Endothelial cell of umbilical vein (primary cell): ENCODE measurements around the gene PCGF3. TPM values are rescaled to one million over a fixed set of nuclear protein-coding genes. Genes with fewer than 3 reads are reported as not detected.

Experiments used
- BruUV-seq: library from RNA; stranded (reverse); fragments of 400-500 nt; replicated peaks from 2 replicates; lab custom pipeline; 2021; lab: Mats Ljungman, UMichigan
- CTCF ChIA-PET: fragments of 300-600, 350-600 bp; sonication (Branson Sonifier 250); formaldehyde crosslinking; loops from one replicate; lab custom pipeline; 2021; ENCODE audit warnings: antibody characterized with exemption, inconsistent platforms; lab: Charles Lee
- POLR2A ChIA-PET: fragments of 300-600, 350-600 bp; sonication (Branson Sonifier 250); formaldehyde crosslinking; loops from one replicate; lab custom pipeline; 2021; ENCODE audit warnings: antibody characterized with exemption, inconsistent platforms; lab: Charles Lee
- DNase-seq: peaks from one replicate; pipeline ENCODE4 v3.0.0-alpha.2; 2011; ENCODE audit warnings: low read depth, low spot score
- FAIRE-seq: peaks from 2 replicates; lab custom pipeline; 2011; peaks lifted over from hg19 to GRCh38; lab: Jason Lieb, UNC
- H2AFZ ChIP-seq: 2 replicates; pipeline ENCODE4 v1.6.0; 2012; ENCODE audit warnings: low read depth, low read length, control low read depth, inconsistent platforms
- H3K27ac ChIP-seq: 2 replicates; pipeline ENCODE4 v1.5.1; 2011; ENCODE audit warnings: low read depth, mild to moderate bottlenecking, control low read depth, low read length, moderate library complexity; ENCODE audit not compliant: insufficient read depth
- H3K27me3 ChIP-seq, 2 experiments: 2 replicates each; pipeline versions ENCODE4 v1.6.0 to v1.6.1; 2011; ENCODE audit warnings: low read length in 2 of 2, mixed read lengths in 1 of 2; ENCODE audit not compliant: control insufficient read depth in 2 of 2, insufficient read depth in 2 of 2
- H3K36me3 ChIP-seq, 2 experiments: 2 replicates in 1 of 2; 3 replicates in 1 of 2; pipeline ENCODE4 v1.5.1; 2011; ENCODE audit warnings: low read length in 2 of 2, mild to moderate bottlenecking in 1 of 2, moderate library complexity in 1 of 2; ENCODE audit not compliant: control insufficient read depth in 2 of 2, insufficient read depth in 2 of 2; ENCODE audit errors: extremely low read depth in 1 of 2
- H3K4me1 ChIP-seq: 3 replicates; pipeline ENCODE4 v1.5.1; 2011; ENCODE audit warnings: mild to moderate bottlenecking, low read length; ENCODE audit not compliant: control insufficient read depth, insufficient read depth; ENCODE audit errors: extremely low read depth
- H3K4me2 ChIP-seq: 2 replicates; pipeline ENCODE4 v1.6.1; 2011; ENCODE audit warnings: low read length, control low read depth, mixed read lengths; ENCODE audit not compliant: insufficient read depth
- H3K4me3 ChIP-seq, 3 experiments: fragments of 200-600 bp in 1 of 3; sonication (generic), shearing (Covaris generic) in 1 of 3; replicated peaks in 1 of 3; 2 replicates each; pipeline ENCODE4 v1.5.1; 2011 to 2016; ENCODE audit warnings: control low read depth in 3 of 3, low read length in 3 of 3, mild to moderate bottlenecking in 2 of 3, inconsistent platforms in 1 of 3, low read depth in 1 of 3, moderate library complexity in 1 of 3; ENCODE audit not compliant: insufficient read depth in 1 of 3
- H3K79me2 ChIP-seq: 2 replicates; pipeline ENCODE4 v1.6.0; 2012; ENCODE audit warnings: low read length, inconsistent platforms; ENCODE audit not compliant: control insufficient read depth, insufficient read depth
- H3K9ac ChIP-seq: replicated peaks from 2 replicates; pipeline ENCODE3; 2011; ENCODE audit warnings: low read length, control low read depth; ENCODE audit not compliant: insufficient read depth; ENCODE audit errors: extremely low read depth
- H3K9me1 ChIP-seq: replicated peaks from 3 replicates; pipeline ENCODE4 v1.6.0; 2011; ENCODE audit warnings: mild to moderate bottlenecking, low read length; ENCODE audit not compliant: control insufficient read depth, insufficient read depth; ENCODE audit errors: extremely low read depth
- H3K9me3 ChIP-seq: replicated peaks from 2 replicates; pipeline ENCODE4 v1.5.1; 2012; ENCODE audit warnings: low read length, inconsistent platforms; ENCODE audit not compliant: control insufficient read depth, insufficient read depth
- H4K20me1 ChIP-seq: replicated peaks from 2 replicates; pipeline ENCODE3; 2011; ENCODE audit warnings: mild to moderate bottlenecking, low read length; ENCODE audit not compliant: control insufficient read depth, insufficient read depth; ENCODE audit errors: extremely low read depth
- EZH2 ChIP-seq: IDR thresholded peaks from 2 replicates; pipeline ENCODE4 v1.6.1; 2012; ENCODE audit warnings: borderline replicate concordance, low read depth, mild to moderate bottlenecking, moderate library complexity, low read length, inconsistent platforms; ENCODE audit not compliant: severe bottlenecking
- FOS ChIP-seq: IDR thresholded peaks from 2 replicates; pipeline ENCODE4 v1.6.1; 2011; ENCODE audit warnings: mild to moderate bottlenecking, low read length, moderate library complexity, borderline replicate concordance; ENCODE audit not compliant: insufficient read depth
- GATA2 ChIP-seq: IDR thresholded peaks from 2 replicates; pipeline ENCODE4 v1.7.0; 2011; ENCODE audit warnings: low read depth, mild to moderate bottlenecking, moderate library complexity, mixed read lengths, low read length; ENCODE audit not compliant: insufficient read length, insufficient read depth
- JUN ChIP-seq: IDR thresholded peaks from 2 replicates; pipeline ENCODE4 v1.6.1; 2011; ENCODE audit warnings: borderline replicate concordance, low read depth; ENCODE audit not compliant: insufficient read length, insufficient read depth
- MYC ChIP-seq: IDR thresholded peaks from one replicate; pipeline ENCODE4 v1.6.1; 2011; ENCODE audit warnings: mild to moderate bottlenecking, low read depth, low read length
- POLR2A ChIP-seq: IDR thresholded peaks from 2 replicates; pipeline ENCODE4 v1.6.1; 2012; ENCODE audit warnings: low read depth, mild to moderate bottlenecking, control low read depth, low read length
- POLR2AphosphoS5 ChIP-seq: IDR thresholded peaks from 2 replicates; pipeline ENCODE4 v1.6.1; 2012; ENCODE audit warnings: low read depth, mild to moderate bottlenecking, control low read depth, low read length, moderate library complexity; ENCODE audit not compliant: insufficient read depth
- dilution Hi-C: fragments of 300-500 bp; cut with MboI; formaldehyde crosslinking; loops from one replicate; pipeline ENCODE4 v1.15.0; 2019; ENCODE audit warnings: low sequenced_read_pairs; ENCODE audit not compliant: extremely low pct_ligation_motif_present
- intact Hi-C: fragments of 100-400 bp; cut with micrococcal nuclease; formaldehyde crosslinking; loops from one replicate; pipeline ENCODE4 v1.10.0; 2022
- polyA plus RNA-seq, 4 experiments: library from polyadenylated mRNA; depleted of rRNA in 3 of 4; stranded (reverse) in 3 of 4; unstranded in 1 of 4; fragments of >200 nt; gene quantifications; 2 replicates each; pipeline versions ENCODE4 v1.2.1 to v1.2.3, GENCODE V29; 2011 to 2012; ENCODE audit warnings: missing spikeins in 1 of 4
- total RNA-seq: library from RNA; stranded (reverse); gene quantifications from 2 replicates; pipeline ENCODE4 v1.2.3, GENCODE V29; 2021
- TF ChIP-seq, protein P1 (sequence below), 2 donors: IDR thresholded peaks; 1 replicate in 1 of 2; 2 replicates in 1 of 2; pipeline ENCODE4 v1.5.1; 2011; ENCODE audit warnings: low read length in 2 of 2, mild to moderate bottlenecking in 2 of 2, moderate library complexity in 2 of 2, control low read depth in 1 of 2, inconsistent platforms in 1 of 2, low read depth in 1 of 2; ENCODE audit not compliant: insufficient read depth in 1 of 2; ENCODE audit errors: extremely low read depth in 1 of 2
- TF ChIP-seq, protein P2 (sequence below): IDR thresholded peaks from 2 replicates; pipeline ENCODE4 v1.6.1; 2011; ENCODE audit not compliant: insufficient read depth, insufficient read length

The PCGF3 gene
- total and polyA plus RNA-seq, 2 donors (not counting 3 experiments of a cell fraction or from before 2014, with no cell fraction given), result 70.2 to 91.8 TPM

DNA sequence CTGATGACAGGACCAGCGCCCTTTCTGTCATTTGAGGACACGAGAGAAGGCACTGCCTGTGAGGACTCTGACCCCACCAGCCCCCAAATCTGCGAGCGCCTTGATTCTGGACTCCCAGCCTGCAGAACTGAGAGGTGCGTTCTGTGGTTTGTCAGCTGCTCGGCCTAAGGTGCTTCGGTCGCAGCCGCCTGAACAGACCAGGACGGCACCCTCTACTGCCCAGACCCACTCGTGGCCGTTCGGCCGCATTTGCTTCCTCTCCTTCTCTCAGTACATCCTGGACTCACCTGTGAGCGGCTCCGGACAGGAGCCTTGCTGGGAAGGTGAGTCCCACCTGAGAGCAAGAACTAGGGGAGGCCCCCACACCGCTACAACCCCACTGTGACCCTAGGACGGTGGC, 8.5 kb downstream of the PCGF3 start:
- no peaks in the 10 kb centered on the region for H3K9me1 ChIP-seq
- H3K27ac ChIP-seq, result no peak overlapping the region
- CTCF ChIA-PET, result no interaction called here
- no peak overlapping the region for H2AFZ ChIP-seq
- peaks cover 0 to 9% of the 10 kb centered on the region in 2 experiments for H3K36me3 ChIP-seq
- no peak overlapping the region for H3K4me2 ChIP-seq
- no peaks in the 10 kb centered on the region for H3K9me3 ChIP-seq
- no peak overlapping the region for H3K9ac ChIP-seq
- H3K4me1 ChIP-seq, result no peaks in the 10 kb centered on the region
- dilution Hi-C loops, result no loop called here
- FAIRE-seq, result no peak
- intact Hi-C loops, result no loop called here
- TF ChIP-seq POLR2A (no peak), MYC (no peak), EZH2 (no peak), POLR2AphosphoS5 (no peak), GATA2 (no peak), FOS (no peak), JUN (no peak)
- TF ChIP-seq, protein P1, sequence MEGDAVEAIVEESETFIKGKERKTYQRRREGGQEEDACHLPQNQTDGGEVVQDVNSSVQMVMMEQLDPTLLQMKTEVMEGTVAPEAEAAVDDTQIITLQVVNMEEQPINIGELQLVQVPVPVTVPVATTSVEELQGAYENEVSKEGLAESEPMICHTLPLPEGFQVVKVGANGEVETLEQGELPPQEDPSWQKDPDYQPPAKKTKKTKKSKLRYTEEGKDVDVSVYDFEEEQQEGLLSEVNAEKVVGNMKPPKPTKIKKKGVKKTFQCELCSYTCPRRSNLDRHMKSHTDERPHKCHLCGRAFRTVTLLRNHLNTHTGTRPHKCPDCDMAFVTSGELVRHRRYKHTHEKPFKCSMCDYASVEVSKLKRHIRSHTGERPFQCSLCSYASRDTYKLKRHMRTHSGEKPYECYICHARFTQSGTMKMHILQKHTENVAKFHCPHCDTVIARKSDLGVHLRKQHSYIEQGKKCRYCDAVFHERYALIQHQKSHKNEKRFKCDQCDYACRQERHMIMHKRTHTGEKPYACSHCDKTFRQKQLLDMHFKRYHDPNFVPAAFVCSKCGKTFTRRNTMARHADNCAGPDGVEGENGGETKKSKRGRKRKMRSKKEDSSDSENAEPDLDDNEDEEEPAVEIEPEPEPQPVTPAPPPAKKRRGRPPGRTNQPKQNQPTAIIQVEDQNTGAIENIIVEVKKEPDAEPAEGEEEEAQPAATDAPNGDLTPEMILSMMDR (IDR thresholded peaks at IDR 0.05; ENCODE audit: extremely low read depth in 1 of 2, insufficient read depth in 1 of 2, low read depth in 1 of 2, low read length in 2 of 2), result no peak
- TF ChIP-seq, protein P2, sequence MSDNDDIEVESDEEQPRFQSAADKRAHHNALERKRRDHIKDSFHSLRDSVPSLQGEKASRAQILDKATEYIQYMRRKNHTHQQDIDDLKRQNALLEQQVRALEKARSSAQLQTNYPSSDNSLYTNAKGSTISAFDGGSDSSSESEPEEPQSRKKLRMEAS, result no peak
- POLR2A ChIA-PET, result no interaction called here
- BruUV-seq, result no TSS peak
- H3K79me2 ChIP-seq, result peaks cover 82% of the 10 kb centered on the region
- H3K27me3 ChIP-seq, result no peaks in the 10 kb centered on the region
- H3K4me3 ChIP-seq, result no peak overlapping the region
- DNase-seq, result no peak
- peaks cover 8% of the 10 kb centered on the region for H4K20me1 ChIP-seq
